ENCODE results near the gene ZNF563. TPM values are rescaled to one million over a fixed set of nuclear protein-coding genes. Genes with fewer than 3 reads are reported as not detected.

The ZNF563 gene
- total RNA-seq, 1 experiment from 2014 or later = 0.26 TPM

- POLR2A ChIA-PET (ENCODE audit: low non-redundant PET) = no interaction called here
- peaks cover 43% of the 10 kb centered on the region for H3K9me3 ChIP-seq (ENCODE audit: low read depth, low read length, poor library complexity, severe bottlenecking)
Observed at GRCh38 chr19:12346896-12347295, 13.5 kb upstream of the ZNF563 start.

GRCh38 chr19:12345197-12345596, 11.8 kb upstream of the ZNF563 start:
- Histone ChIP-seq H3K4me3 (ENCODE audit: low read depth, low read length, poor library complexity, severe bottlenecking) (no peak overlapping the region), H3K36me3 (ENCODE audit: insufficient read depth, low read length, poor library complexity, severe bottlenecking) (no peaks in the 10 kb centered on the region), H3K4me1 (ENCODE audit: insufficient read depth, low read length, poor library complexity, severe bottlenecking) (no peaks in the 10 kb centered on the region), H3K9me3 (ENCODE audit: low read depth, low read length, poor library complexity, severe bottlenecking) (peaks cover 40% of the 10 kb centered on the region), H3K27me3 (replicated peaks; ENCODE audit: insufficient read depth, low read depth, low read length, poor library complexity) (no peaks in the 10 kb centered on the region), H3K27ac (ENCODE audit: low read depth, low read length, poor library complexity, severe bottlenecking) (no peak overlapping the region)
- intact Hi-C loops (cut with micrococcal nuclease; ENCODE audit: unreplicated experiment) = no loop called here
- no peak for DNase-seq (ENCODE audit: low spot score)
- POLR2A ChIA-PET (ENCODE audit: low non-redundant PET) = no interaction called here
- CTCF ChIA-PET = no interaction called here
- TF ChIP-seq EZH2 (IDR thresholded peaks at IDR 0.05; ENCODE audit: borderline replicate concordance, low read depth, low read length, poor library complexity, severe bottlenecking) = no peak
- no peak for TF ChIP-seq CTCF (conservative IDR thresholded peaks at IDR 0.05; ENCODE audit: low read depth, low read length)
- BruUV-seq (replicated peaks) = no TSS peak

More at GRCh38 chr19:12346896-12347295, 13.5 kb upstream of the ZNF563 start:
- H3K27ac ChIP-seq (ENCODE audit: low read depth, low read length, poor library complexity, severe bottlenecking) = no peak overlapping the region
- no peak for DNase-seq (ENCODE audit: low spot score)
- H3K4me3 ChIP-seq (ENCODE audit: low read depth, low read length, poor library complexity, severe bottlenecking) = no peak overlapping the region
- no peaks in the 10 kb centered on the region for H3K27me3 ChIP-seq (replicated peaks; ENCODE audit: insufficient read depth, low read depth, low read length, poor library complexity)
- BruUV-seq (replicated peaks) = no TSS peak
- intact Hi-C loops (cut with micrococcal nuclease; ENCODE audit: unreplicated experiment) = no loop called here
- H3K36me3 ChIP-seq (ENCODE audit: insufficient read depth, low read length, poor library complexity, severe bottlenecking) = no peaks in the 10 kb centered on the region
- no peaks in the 10 kb centered on the region for H3K4me1 ChIP-seq (ENCODE audit: insufficient read depth, low read length, poor library complexity, severe bottlenecking)
- CTCF ChIA-PET = no interaction called here
- no peak for TF ChIP-seq EZH2 (IDR thresholded peaks at IDR 0.05; ENCODE audit: borderline replicate concordance, low read depth, low read length, poor library complexity, severe bottlenecking)
- no peak for TF ChIP-seq CTCF (conservative IDR thresholded peaks at IDR 0.05; ENCODE audit: low read depth, low read length)

DNA sequence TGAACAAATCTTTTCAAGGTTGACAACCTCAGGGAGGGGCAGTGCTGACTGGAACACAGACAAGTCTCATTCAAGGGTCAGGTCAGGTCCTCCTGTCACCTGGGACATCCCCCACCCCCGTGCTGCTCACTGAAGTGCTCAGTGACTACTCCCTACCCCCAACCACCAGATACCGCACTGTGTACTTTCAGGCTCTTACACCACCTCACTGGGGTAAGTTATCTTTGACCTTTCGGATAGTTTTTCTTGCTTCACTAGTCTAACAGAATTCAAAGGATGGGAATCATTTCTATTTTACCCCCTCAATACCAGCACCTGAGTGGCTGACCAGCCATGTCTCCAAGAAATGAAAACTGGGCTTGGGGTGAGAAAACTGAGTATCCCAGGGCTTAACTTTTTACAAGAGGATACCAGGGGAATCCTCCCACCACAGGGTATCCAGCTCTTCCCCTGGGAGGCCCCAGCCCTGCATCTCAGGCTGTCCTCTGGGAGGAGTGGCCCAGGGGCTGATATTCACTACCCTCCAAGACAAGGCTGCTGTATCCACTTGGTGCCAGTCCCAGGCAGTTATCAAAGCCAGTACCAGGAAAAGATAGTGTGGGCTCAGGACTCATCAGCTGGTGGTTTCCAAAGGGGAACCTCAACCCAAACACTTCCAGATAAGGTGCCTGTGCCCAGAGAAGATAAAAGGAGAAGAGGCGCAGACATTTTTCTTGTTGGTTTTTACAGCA, 2.1 kb downstream of the ZNF563 start:
- ChIA-PET CTCF (no interaction called here), POLR2A (ENCODE audit: low non-redundant PET) (no interaction called here)
- Histone ChIP-seq H3K36me3 (ENCODE audit: insufficient read depth, low read length, poor library complexity, severe bottlenecking) (no peaks in the 10 kb centered on the region), H3K4me1 (ENCODE audit: insufficient read depth, low read length, poor library complexity, severe bottlenecking) (no peaks in the 10 kb centered on the region), H3K27ac (ENCODE audit: low read depth, low read length, poor library complexity, severe bottlenecking) (no peak overlapping the region), H3K4me3 (ENCODE audit: low read depth, low read length, poor library complexity, severe bottlenecking) (no peak overlapping the region), H3K9me3 (ENCODE audit: low read depth, low read length, poor library complexity, severe bottlenecking) (no peaks in the 10 kb centered on the region), H3K27me3 (replicated peaks; ENCODE audit: insufficient read depth, low read depth, low read length, poor library complexity) (peaks cover 5% of the 10 kb centered on the region)
- no peak for DNase-seq (ENCODE audit: low spot score)
- TF ChIP-seq CTCF (conservative IDR thresholded peaks at IDR 0.05; ENCODE audit: low read depth, low read length) = no peak
- no peak for TF ChIP-seq EZH2 (IDR thresholded peaks at IDR 0.05; ENCODE audit: borderline replicate concordance, low read depth, low read length, poor library complexity, severe bottlenecking)
- intact Hi-C loops (cut with micrococcal nuclease; ENCODE audit: unreplicated experiment) = no loop called here
- no TSS peak for BruUV-seq (replicated peaks)
